GM13977 (cell line): ENCODE measurements around the gene DCUN1D3.

Experiments
- DNase-seq: peaks from one replicate; pipeline ENCODE4 v3.0.0; 2012; ENCODE audit warnings: low spot score
- in situ Hi-C: fragments of 300-500 bp; cut with MboI; formaldehyde crosslinking; loops from one replicate; pipeline ENCODE4 v1.12.0; 2022; ENCODE audit warnings: low sequenced_read_pairs, low pct_unique_long_range_greater_than_20kb, mixed read lengths, inconsistent platforms; ENCODE audit not compliant: unreplicated experiment
- TF ChIP-seq, protein P1 (sequence below): IDR thresholded peaks from 2 replicates; pipeline ENCODE4 v1.5.1; 2012; ENCODE audit warnings: mild to moderate bottlenecking, control low read depth; ENCODE audit not compliant: insufficient read depth; ENCODE audit errors: extremely low read depth, missing control alignments

Gene DCUN1D3

DNA sequence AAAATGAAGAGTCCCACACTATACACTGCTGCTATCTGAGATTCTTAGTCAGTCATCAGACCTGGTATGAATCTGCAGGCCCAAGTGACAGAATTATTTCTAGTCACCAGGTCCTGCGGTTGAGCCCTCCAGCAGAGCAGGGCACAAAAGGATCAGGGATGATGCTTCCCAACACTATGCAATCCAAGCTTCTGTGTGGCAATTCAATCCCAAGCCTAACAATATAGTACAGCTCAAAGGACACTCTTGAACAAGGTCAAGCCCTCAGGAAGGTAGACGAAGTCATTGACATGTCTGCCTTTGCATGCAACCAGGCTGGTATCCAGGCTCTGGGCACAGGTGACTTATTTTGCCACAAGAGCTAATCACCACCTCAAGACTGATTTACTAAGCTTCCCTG, 5.8 kb downstream of the DCUN1D3 start:
- in situ Hi-C loops, result no loop called here
- TF ChIP-seq, protein P1, sequence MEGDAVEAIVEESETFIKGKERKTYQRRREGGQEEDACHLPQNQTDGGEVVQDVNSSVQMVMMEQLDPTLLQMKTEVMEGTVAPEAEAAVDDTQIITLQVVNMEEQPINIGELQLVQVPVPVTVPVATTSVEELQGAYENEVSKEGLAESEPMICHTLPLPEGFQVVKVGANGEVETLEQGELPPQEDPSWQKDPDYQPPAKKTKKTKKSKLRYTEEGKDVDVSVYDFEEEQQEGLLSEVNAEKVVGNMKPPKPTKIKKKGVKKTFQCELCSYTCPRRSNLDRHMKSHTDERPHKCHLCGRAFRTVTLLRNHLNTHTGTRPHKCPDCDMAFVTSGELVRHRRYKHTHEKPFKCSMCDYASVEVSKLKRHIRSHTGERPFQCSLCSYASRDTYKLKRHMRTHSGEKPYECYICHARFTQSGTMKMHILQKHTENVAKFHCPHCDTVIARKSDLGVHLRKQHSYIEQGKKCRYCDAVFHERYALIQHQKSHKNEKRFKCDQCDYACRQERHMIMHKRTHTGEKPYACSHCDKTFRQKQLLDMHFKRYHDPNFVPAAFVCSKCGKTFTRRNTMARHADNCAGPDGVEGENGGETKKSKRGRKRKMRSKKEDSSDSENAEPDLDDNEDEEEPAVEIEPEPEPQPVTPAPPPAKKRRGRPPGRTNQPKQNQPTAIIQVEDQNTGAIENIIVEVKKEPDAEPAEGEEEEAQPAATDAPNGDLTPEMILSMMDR, result no peak
- DNase-seq, result no peak

DNA sequence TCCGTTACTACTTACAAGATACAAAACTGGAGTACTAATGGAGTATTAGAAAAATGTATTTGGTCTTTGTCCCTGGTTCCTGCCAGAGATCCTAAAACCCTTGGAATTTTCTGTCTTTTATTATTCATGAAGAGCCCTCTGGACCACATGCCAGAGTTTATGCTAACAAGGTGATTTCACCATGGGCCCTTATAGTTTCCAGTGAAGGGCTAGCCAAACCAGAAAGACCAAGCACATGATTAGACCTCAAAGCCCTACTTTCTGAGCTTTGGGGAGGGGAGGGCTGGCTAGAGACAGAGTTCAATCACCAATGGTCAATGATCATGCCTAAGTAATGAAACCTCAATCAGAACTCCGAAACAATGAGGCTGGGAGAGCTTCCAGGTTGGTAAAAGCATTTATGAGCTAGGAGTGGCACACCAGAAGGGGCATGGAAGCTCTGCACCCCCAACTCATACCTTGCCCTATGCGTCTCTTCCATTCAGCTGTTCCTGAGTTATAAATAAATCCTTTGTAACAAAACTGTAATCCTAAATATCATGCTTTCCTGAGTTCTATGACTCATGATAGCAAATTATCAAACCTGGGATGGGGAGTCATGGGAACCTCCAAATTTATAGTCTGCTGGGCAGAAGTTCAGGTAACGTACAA, 10.4 kb downstream of the DCUN1D3 start:
- in situ Hi-C loops, result no loop called here
- TF ChIP-seq, protein P1, result no peak
- DNase-seq, result no peak

DNA sequence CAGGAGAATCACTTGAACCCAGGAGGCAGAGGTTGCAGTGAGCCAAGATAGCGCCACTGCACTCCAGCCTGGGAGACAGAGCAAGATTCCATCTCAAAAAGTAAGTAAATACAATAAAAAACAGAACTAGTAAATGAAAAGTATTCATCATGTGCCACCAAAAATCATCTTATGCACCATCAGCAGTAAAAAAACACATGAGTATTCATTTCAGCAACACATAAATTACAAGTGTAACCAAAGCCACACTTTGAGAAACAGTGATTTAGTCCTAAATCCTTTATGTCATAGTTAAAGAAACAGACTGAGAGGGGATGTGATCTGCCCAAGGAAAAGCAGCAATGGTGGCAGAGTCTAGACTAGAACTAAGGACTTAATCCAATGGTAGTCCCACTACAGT, 13.0 kb downstream of the DCUN1D3 start:
- in situ Hi-C loops, result no loop called here
- TF ChIP-seq, protein P1, result no peak
- no peak for DNase-seq

DNA sequence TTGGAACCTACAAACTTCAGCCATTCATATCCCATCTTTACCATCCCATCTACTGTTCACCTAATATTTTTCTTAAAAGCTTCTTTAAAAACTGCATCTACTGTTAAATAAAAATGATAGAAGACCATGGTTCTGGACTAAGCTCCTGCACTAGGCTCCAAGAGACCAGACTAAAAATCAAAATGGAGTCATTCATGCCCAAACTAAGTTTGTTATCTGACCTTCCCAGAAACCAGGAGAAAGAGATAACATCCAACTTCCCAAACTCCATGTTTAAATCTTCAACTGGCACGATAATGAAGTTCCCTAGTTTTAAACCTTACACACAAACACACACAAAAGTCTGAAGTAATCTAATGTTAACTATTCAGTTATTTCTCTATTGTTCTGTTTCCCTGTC, 13.8 kb downstream of the DCUN1D3 start:
- in situ Hi-C loops, result no loop called here
- no peak for DNase-seq
- TF ChIP-seq, protein P1, result no peak

- in situ Hi-C loops, result no loop called here
- no peak for DNase-seq
- TF ChIP-seq, protein P1, result no peak
Observed at GRCh38 chr16:20884240-20884556, 16.0 kb downstream of the DCUN1D3 start.

- in situ Hi-C loops, result no loop called here
- DNase-seq, result no peak
- TF ChIP-seq, protein P1, result no peak
Observed at GRCh38 chr16:20883554-20884239, 16.5 kb downstream of the DCUN1D3 start.
